Activated B cell treated with CpG ODN at 0.5 μM for 24 hours (primary cell): Measurements from ENCODE around the gene FAF1. TPM values are rescaled to one million over a fixed set of nuclear protein-coding genes. Genes with fewer than 3 reads are reported as not detected.

Source experiments
- ATAC-seq: fragments of 200-7000 bp; cut with Tn5 transposase; one replicate; pipeline ENCODE4 v1.10.0; 2021; ENCODE audit warnings: low read depth, mild to moderate bottlenecking, moderate library complexity
- CTCF ChIA-PET: fragments of 350-600 bp; sonication (Branson Sonifier 250); formaldehyde crosslinking; loops from one replicate; lab custom pipeline; 2021; ENCODE audit warnings: antibody characterized with exemption; lab: Charles Lee
- POLR2A ChIA-PET: fragments of 350-600 bp; sonication (Branson Sonifier 250); formaldehyde crosslinking; loops from one replicate; lab custom pipeline; 2021; ENCODE audit warnings: antibody characterized with exemption; lab: Charles Lee
- DNase-seq: peaks from one replicate; pipeline ENCODE4 v3.0.0; 2022
- H3K27ac Mint-ChIP-seq: one replicate; pipeline ENCODE4 v1.8.0; 2020; ENCODE audit warnings: mixed read lengths
- H3K27me3 Mint-ChIP-seq: one replicate; pipeline ENCODE4 v1.8.0; 2021; ENCODE audit warnings: mixed read lengths
- H3K36me3 Mint-ChIP-seq: one replicate; pipeline ENCODE4 v1.8.0; 2021; ENCODE audit warnings: low read depth, mixed read lengths
- H3K4me1 Mint-ChIP-seq: one replicate; pipeline ENCODE4 v1.8.0; 2021; ENCODE audit warnings: mixed read lengths
- H3K4me3 Mint-ChIP-seq: one replicate; pipeline ENCODE4 v1.8.0; 2020; ENCODE audit warnings: mild to moderate bottlenecking, mixed read lengths
- H3K9me3 Mint-ChIP-seq: one replicate; pipeline ENCODE4 v1.8.0; 2020; ENCODE audit warnings: mixed read lengths
- intact Hi-C: fragments of 100-400 bp; cut with micrococcal nuclease; formaldehyde crosslinking; loops from one replicate; pipeline ENCODE4 v1.15.1; 2024
- total RNA-seq: library from RNA; stranded (reverse); gene quantifications from 2 replicates; pipeline ENCODE4 v1.2.3, GENCODE V29; 2022
- TF ChIP-seq, protein P1 (sequence below): fragments of 200-600 bp; IDR thresholded peaks from one replicate; pipeline ENCODE4 v1.8.0; 2022; ENCODE audit warnings: antibody characterized with exemption, mild to moderate bottlenecking

FAF1 gene
- total RNA-seq, 1 donor from 2014 or later, result 61.7 TPM

- TF ChIP-seq, protein P1, sequence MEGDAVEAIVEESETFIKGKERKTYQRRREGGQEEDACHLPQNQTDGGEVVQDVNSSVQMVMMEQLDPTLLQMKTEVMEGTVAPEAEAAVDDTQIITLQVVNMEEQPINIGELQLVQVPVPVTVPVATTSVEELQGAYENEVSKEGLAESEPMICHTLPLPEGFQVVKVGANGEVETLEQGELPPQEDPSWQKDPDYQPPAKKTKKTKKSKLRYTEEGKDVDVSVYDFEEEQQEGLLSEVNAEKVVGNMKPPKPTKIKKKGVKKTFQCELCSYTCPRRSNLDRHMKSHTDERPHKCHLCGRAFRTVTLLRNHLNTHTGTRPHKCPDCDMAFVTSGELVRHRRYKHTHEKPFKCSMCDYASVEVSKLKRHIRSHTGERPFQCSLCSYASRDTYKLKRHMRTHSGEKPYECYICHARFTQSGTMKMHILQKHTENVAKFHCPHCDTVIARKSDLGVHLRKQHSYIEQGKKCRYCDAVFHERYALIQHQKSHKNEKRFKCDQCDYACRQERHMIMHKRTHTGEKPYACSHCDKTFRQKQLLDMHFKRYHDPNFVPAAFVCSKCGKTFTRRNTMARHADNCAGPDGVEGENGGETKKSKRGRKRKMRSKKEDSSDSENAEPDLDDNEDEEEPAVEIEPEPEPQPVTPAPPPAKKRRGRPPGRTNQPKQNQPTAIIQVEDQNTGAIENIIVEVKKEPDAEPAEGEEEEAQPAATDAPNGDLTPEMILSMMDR, result no peak
- intact Hi-C loops, result no loop called here
- ATAC-seq, result no peak
- Mint-ChIP-seq H3K4me3 (no peak overlapping the region), H3K9me3 (no peaks in the 10 kb centered on the region), H3K27ac (no peak overlapping the region), H3K27me3 (no peaks in the 10 kb centered on the region), H3K36me3 (peaks cover 58% of the 10 kb centered on the region), H3K4me1 (no peaks in the 10 kb centered on the region)
- no peak for DNase-seq
- CTCF ChIA-PET, result no interaction called here
- POLR2A ChIA-PET, result no interaction called here
Observed at GRCh38 chr1:50570066-50570468, 390.0 kb downstream of the FAF1 start.

DNA sequence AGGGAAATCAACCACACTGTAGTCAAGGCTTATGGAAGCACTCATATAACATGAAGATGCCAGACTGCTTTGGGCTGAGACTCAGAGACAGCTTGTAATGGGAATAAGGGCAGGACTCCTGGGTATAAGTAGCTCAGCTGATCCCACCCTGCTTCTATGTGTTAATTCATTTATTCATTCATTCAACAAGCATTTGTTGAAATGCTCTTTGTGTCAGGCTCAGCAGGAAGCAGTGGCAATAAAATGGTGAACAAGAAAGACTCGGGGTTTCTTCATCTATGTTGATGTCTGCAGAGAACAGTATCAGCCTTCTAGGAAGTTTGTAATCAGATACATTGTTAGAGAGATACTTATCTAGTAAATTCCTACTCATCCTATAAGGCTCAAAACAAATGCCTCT lies 391.3 kb downstream of the FAF1 start:
- intact Hi-C loops, result no loop called here
- no peaks in the 10 kb centered on the region for H3K27me3 Mint-ChIP-seq
- H3K36me3 Mint-ChIP-seq, result peaks cover 58% of the 10 kb centered on the region
- TF ChIP-seq, protein P1, result no peak
- ATAC-seq (no peak), DNase-seq (no peak)
- POLR2A ChIA-PET, result no interaction called here
- H3K27ac Mint-ChIP-seq, result no peak overlapping the region
- CTCF ChIA-PET, result no interaction called here
- no peaks in the 10 kb centered on the region for H3K4me1 Mint-ChIP-seq
- no peak overlapping the region for H3K4me3 Mint-ChIP-seq
- no peaks in the 10 kb centered on the region for H3K9me3 Mint-ChIP-seq

DNA sequence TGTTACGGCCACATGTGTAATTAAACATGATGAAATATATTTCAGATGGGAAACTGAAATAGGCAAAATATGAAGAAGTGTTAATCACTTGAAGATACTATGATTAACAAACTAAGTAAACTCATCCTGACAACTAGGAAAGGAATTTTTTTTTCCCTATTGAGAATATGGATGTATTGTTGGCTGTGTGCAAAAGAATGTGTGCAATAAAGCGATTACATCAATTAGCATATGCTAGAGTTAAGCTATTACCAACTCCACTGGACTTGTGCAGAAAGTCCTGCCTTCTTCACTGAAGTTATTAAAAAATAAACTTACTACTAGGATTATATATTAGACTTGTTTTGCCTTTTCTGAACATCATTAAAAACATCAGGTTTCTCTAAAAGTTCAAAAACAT lies 393.7 kb downstream of the FAF1 start:
- Mint-ChIP-seq H3K36me3 (peaks cover 60% of the 10 kb centered on the region), H3K4me3 (no peak overlapping the region), H3K4me1 (no peaks in the 10 kb centered on the region), H3K27me3 (no peaks in the 10 kb centered on the region), H3K9me3 (no peaks in the 10 kb centered on the region), H3K27ac (no peak overlapping the region)
- TF ChIP-seq, protein P1, result no peak
- intact Hi-C loops, result no loop called here
- ATAC-seq (no peak), DNase-seq (no peak)
- ChIA-PET POLR2A (no interaction called here), CTCF (no interaction called here)

DNA sequence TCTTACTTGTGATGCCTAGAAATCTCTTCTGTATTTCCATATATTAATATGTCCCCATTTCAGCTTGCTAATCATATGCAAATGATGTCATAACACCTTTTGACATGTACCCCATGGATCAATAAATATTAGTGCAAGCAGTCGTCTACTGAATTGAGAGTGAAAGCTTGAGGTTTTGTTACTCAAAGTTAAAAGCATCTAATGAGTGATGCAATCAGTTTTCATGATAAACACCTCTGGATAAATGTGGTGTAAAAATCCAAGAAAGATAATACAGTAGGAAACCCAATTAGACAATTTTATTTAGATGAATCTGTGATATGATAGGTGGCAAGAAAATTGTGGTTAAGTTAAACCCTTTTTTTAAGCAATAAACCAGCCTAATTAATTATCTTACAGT lies 395.6 kb downstream of the FAF1 start:
- intact Hi-C loops, result no loop called here
- ATAC-seq (no peak), DNase-seq (no peak)
- ChIA-PET CTCF (no interaction called here), POLR2A (no interaction called here)
- H3K4me3 Mint-ChIP-seq, result no peak overlapping the region
- H3K27me3 Mint-ChIP-seq, result no peaks in the 10 kb centered on the region
- TF ChIP-seq, protein P1, result no peak
- H3K36me3 Mint-ChIP-seq, result peaks cover 71% of the 10 kb centered on the region
- no peaks in the 10 kb centered on the region for H3K4me1 Mint-ChIP-seq
- H3K27ac Mint-ChIP-seq, result no peak overlapping the region
- H3K9me3 Mint-ChIP-seq, result no peaks in the 10 kb centered on the region

- CTCF ChIA-PET, result no interaction called here
- H3K27me3 Mint-ChIP-seq, result no peaks in the 10 kb centered on the region
- H3K4me1 Mint-ChIP-seq, result no peaks in the 10 kb centered on the region
- TF ChIP-seq, protein P1, result no peak
- POLR2A ChIA-PET, result no interaction called here
- H3K4me3 Mint-ChIP-seq, result no peak overlapping the region
- no peaks in the 10 kb centered on the region for H3K9me3 Mint-ChIP-seq
- no peak overlapping the region for H3K27ac Mint-ChIP-seq
- intact Hi-C loops, result no loop called here
- DNase-seq (no peak), ATAC-seq (no peak)
- peaks cover 63% of the 10 kb centered on the region for H3K36me3 Mint-ChIP-seq
Observed at GRCh38 chr1:50562106-50562505, 398.0 kb downstream of the FAF1 start.
